SK-N-SH treated with all-trans-retinoic acid at 6 μM for 48 hours (cell line): Measurements from ENCODE around the gene MAN1A1.

Experiments used
- CREB5 ChIP-seq: fragments of 250-450 bp; sonication (Bioruptor Pico); IDR thresholded peaks from 2 replicates; pipeline ENCODE4 v1.5.1; 2020; ENCODE audit warnings: low read depth, mild to moderate bottlenecking, moderate library complexity
- CSDC2 ChIP-seq: fragments of 250-450 bp; sonication (Bioruptor Pico); IDR thresholded peaks from 2 replicates; pipeline ENCODE4 v1.5.0; 2020; ENCODE audit warnings: mild to moderate bottlenecking, moderate library complexity
- CSRNP3 ChIP-seq: fragments of 250-450 bp; sonication (Bioruptor Pico); IDR thresholded peaks from 2 replicates; pipeline ENCODE4 v1.5.1; 2021; ENCODE audit warnings: mild to moderate bottlenecking, moderate library complexity
- PATZ1 ChIP-seq: fragments of 250-450 bp; sonication (Bioruptor Pico); IDR thresholded peaks from 2 replicates; pipeline ENCODE4 v1.8.0; 2020; ENCODE audit warnings: mild to moderate bottlenecking, moderate library complexity, borderline replicate concordance
- ZC3H10 ChIP-seq: fragments of 250-450 bp; sonication (Bioruptor Pico); IDR thresholded peaks from 2 replicates; pipeline ENCODE4 v1.5.1; 2021; ENCODE audit warnings: mild to moderate bottlenecking, moderate library complexity

- TF ChIP-seq PATZ1 (CRISPR knock-in tag): no peak
- TF ChIP-seq CSDC2 (CRISPR knock-in tag): no peak
- TF ChIP-seq CSRNP3 (CRISPR knock-in tag): no peak
- no peak for TF ChIP-seq CREB5 (CRISPR knock-in tag)
- TF ChIP-seq ZC3H10 (CRISPR knock-in tag): no peak
Measured at GRCh38 chr6:119189498-119189897, 160.1 kb downstream of the MAN1A1 start.
